ENCODE data around the gene SPINK4. TPM values are rescaled to one million over a fixed set of nuclear protein-coding genes. Genes with fewer than 3 reads are reported as not detected.

SPINK4 gene
- total RNA-seq, 1 donor from 2014 or later = not detected

- no peak for ATAC-seq
These were observed 53.8 kb downstream of the SPINK4 start for GRCh38 chr9:33293782-33294181.

GRCh38 chr9:33294670-33295432 lies 54.9 kb downstream of the SPINK4 start:
- ATAC-seq = no peak

GRCh38 chr9:33295571-33295970 lies 55.6 kb downstream of the SPINK4 start:
- no peak for ATAC-seq

- ATAC-seq = peak; percentile 65
These were observed 57.5 kb downstream of the SPINK4 start for GRCh38 chr9:33297432-33297831.

Other genes starting within 250 kb of the SPINK4 start
- gene APTX, start 238.5 kb upstream of the SPINK4 start, total RNA-seq = 31.4 TPM
- 26.3 TPM for gene DNAJA1, start 214.9 kb upstream of the SPINK4 start, total RNA-seq
- 11.4 TPM for gene SMU1, start 163.5 kb upstream of the SPINK4 start, total RNA-seq
- gene B4GALT1, start 72.8 kb upstream of the SPINK4 start, total RNA-seq = 50.9 TPM
- gene BAG1, start 24.5 kb downstream of the SPINK4 start, total RNA-seq = 95.3 TPM
- gene CHMP5, start 24.9 kb downstream of the SPINK4 start, total RNA-seq = 46.6 TPM
- 26.6 TPM for gene NFX1, start 50.3 kb downstream of the SPINK4 start, total RNA-seq
- gene AQP7, start 162.4 kb downstream of the SPINK4 start, total RNA-seq = 1.7 TPM
- gene AQP3, start 207.4 kb downstream of the SPINK4 start, total RNA-seq = 1,467 TPM
- 37.9 TPM for gene NOL6, start 233.8 kb downstream of the SPINK4 start, total RNA-seq